Progenitor cell of endocrine pancreas (in vitro differentiated cells): ENCODE results near the gene COQ9. TPM values are rescaled to one million over a fixed set of nuclear protein-coding genes. Genes with fewer than 3 reads are reported as not detected.

Experiments
- DNase-seq: peaks from one replicate; pipeline ENCODE4 v3.0.0; 2021; ENCODE audit warnings: low spot score; ENCODE audit not compliant: unreplicated experiment
- H3K27ac Mint-ChIP-seq: 2 replicates; pipeline ENCODE4 v1.8.0; 2021; ENCODE audit warnings: mild to moderate bottlenecking, moderate library complexity, mixed read lengths
- H3K27me3 Mint-ChIP-seq: 2 replicates; pipeline ENCODE4 v1.8.0; 2021; ENCODE audit warnings: mixed read lengths
- H3K36me3 Mint-ChIP-seq: 2 replicates; pipeline ENCODE4 v1.8.0; 2022; ENCODE audit warnings: mixed read lengths; ENCODE audit not compliant: insufficient read depth
- H3K4me1 Mint-ChIP-seq: 2 replicates; pipeline ENCODE4 v1.8.0; 2021; ENCODE audit warnings: low read depth, mixed read lengths
- H3K4me3 Mint-ChIP-seq: 2 replicates; pipeline ENCODE4 v1.8.0; 2021; ENCODE audit warnings: low read depth, mild to moderate bottlenecking, moderate library complexity, mixed read lengths
- H3K9me3 Mint-ChIP-seq: 2 replicates; pipeline ENCODE4 v1.8.0; 2021; ENCODE audit warnings: low read depth, mixed read lengths
- CTCF ChIP-seq: fragments of 200-600 bp; sonication (generic); IDR thresholded peaks from one replicate; pipeline ENCODE4 v1.5.0; 2021; ENCODE audit warnings: antibody characterized with exemption, mild to moderate bottlenecking; ENCODE audit not compliant: unreplicated experiment
- total RNA-seq: library from RNA; stranded (reverse); gene quantifications from 2 replicates; pipeline ENCODE4 v1.2.1, GENCODE V29; 2021

The COQ9 gene
- total RNA-seq, 1 donor from 2014 or later = 70.2 TPM

- H3K27me3 Mint-ChIP-seq = no peaks in the 10 kb centered on the region
- no peak for DNase-seq
- no peak for TF ChIP-seq CTCF
- H3K36me3 Mint-ChIP-seq = peaks cover 22% of the 10 kb centered on the region
- peaks cover 28% of the 10 kb centered on the region for H3K4me1 Mint-ChIP-seq
- no peak overlapping the region for H3K4me3 Mint-ChIP-seq
- no peak overlapping the region for H3K27ac Mint-ChIP-seq
- no peaks in the 10 kb centered on the region for H3K9me3 Mint-ChIP-seq
Observed at GRCh38 chr16:57469046-57469445, 21.8 kb downstream of the COQ9 start.

- H3K27me3 Mint-ChIP-seq = no peaks in the 10 kb centered on the region
Observed at GRCh38 chr16:57469917-57470470, 22.7 kb downstream of the COQ9 start.

GRCh38 chr16:57470711-57471110, 23.4 kb downstream of the COQ9 start:
- no peak overlapping the region for H3K27ac Mint-ChIP-seq
- no peak for TF ChIP-seq CTCF
- H3K4me3 Mint-ChIP-seq = no peak overlapping the region
- H3K9me3 Mint-ChIP-seq = no peaks in the 10 kb centered on the region
- H3K4me1 Mint-ChIP-seq = peaks cover 25% of the 10 kb centered on the region
- H3K27me3 Mint-ChIP-seq = no peaks in the 10 kb centered on the region
- no peak for DNase-seq
- H3K36me3 Mint-ChIP-seq = peaks cover 18% of the 10 kb centered on the region

More at GRCh38 chr16:57469917-57470470, 22.7 kb downstream of the COQ9 start:
- no peak for TF ChIP-seq CTCF
- Mint-ChIP-seq H3K4me1 (peaks cover 26% of the 10 kb centered on the region), H3K36me3 (peaks cover 18% of the 10 kb centered on the region), H3K4me3 (no peak overlapping the region), H3K27ac (peak overlapping the region; percentile 45), H3K9me3 (no peaks in the 10 kb centered on the region)
- DNase-seq = no peak

GRCh38 chr16:57471209-57471608, 23.9 kb downstream of the COQ9 start:
- peak overlapping the region; percentile 90 for H3K27ac Mint-ChIP-seq
- H3K9me3 Mint-ChIP-seq = no peaks in the 10 kb centered on the region
- peaks cover 28% of the 10 kb centered on the region for H3K4me1 Mint-ChIP-seq
- DNase-seq = no peak
- TF ChIP-seq CTCF = no peak
- H3K4me3 Mint-ChIP-seq = peak overlapping the region; percentile 14
- H3K27me3 Mint-ChIP-seq = no peaks in the 10 kb centered on the region
- peaks cover 15% of the 10 kb centered on the region for H3K36me3 Mint-ChIP-seq

- no peak for TF ChIP-seq CTCF
- no peaks in the 10 kb centered on the region for H3K27me3 Mint-ChIP-seq
- peaks cover 28% of the 10 kb centered on the region for H3K4me1 Mint-ChIP-seq
- H3K36me3 Mint-ChIP-seq = peaks cover 15% of the 10 kb centered on the region
- peak overlapping the region; percentile 63 for H3K4me3 Mint-ChIP-seq
- H3K9me3 Mint-ChIP-seq = no peaks in the 10 kb centered on the region
- peak overlapping the region; percentile 90 for H3K27ac Mint-ChIP-seq
- DNase-seq = no peak
Observed at GRCh38 chr16:57471852-57472664, 24.8 kb downstream of the COQ9 start.
